Smooth muscle cell (in vitro differentiated cells): ENCODE data around the gene SLC34A1. TPM values are rescaled to one million over a fixed set of nuclear protein-coding genes. Genes with fewer than 3 reads are reported as not detected.

Experiments
- DNase-seq: peaks from one replicate; lab custom pipeline; 2025; ENCODE audit not compliant: unreplicated experiment; lab: John Stamatoyannopoulos, UW
- H2AFZ ChIP-seq: fragments of 200-600 bp; sonication (generic); 2 replicates; pipeline ENCODE4 v1.6.0; 2016; ENCODE audit warnings: antibody characterized with exemption, low read depth, mild to moderate bottlenecking
- H3F3A ChIP-seq: fragments of 200-600 bp; sonication (generic); 2 replicates; pipeline ENCODE4 v1.6.0; 2017; ENCODE audit warnings: antibody characterized with exemption, low read depth
- H3K27ac ChIP-seq: fragments of 200-600 bp; sonication (generic); 2 replicates; pipeline ENCODE4 v1.5.1; 2016; ENCODE audit warnings: low read depth, mild to moderate bottlenecking
- H3K27me3 ChIP-seq: fragments of 200-600 bp; sonication (generic); 2 replicates; pipeline ENCODE4 v1.6.1; 2016; ENCODE audit warnings: low read depth, mild to moderate bottlenecking
- H3K36me3 ChIP-seq: fragments of 200-600 bp; sonication (generic); 2 replicates; pipeline ENCODE4 v1.5.1; 2016; ENCODE audit warnings: low read depth
- H3K4me1 ChIP-seq: fragments of 200-600 bp; sonication (generic); 2 replicates; pipeline ENCODE4 v1.5.1; 2016; ENCODE audit warnings: low read depth
- H3K4me2 ChIP-seq: fragments of 200-600 bp; sonication (generic); 2 replicates; pipeline ENCODE4 v1.6.0; 2016; ENCODE audit warnings: mild to moderate bottlenecking
- H3K4me3 ChIP-seq: fragments of 200-600 bp; sonication (generic); 2 replicates; pipeline ENCODE4 v1.5.1; 2016; ENCODE audit warnings: mild to moderate bottlenecking
- H3K79me2 ChIP-seq: fragments of 200-600 bp; sonication (generic); 2 replicates; pipeline ENCODE4 v1.6.0; 2016; ENCODE audit warnings: low read depth, mild to moderate bottlenecking
- H3K9ac ChIP-seq: fragments of 200-600 bp; sonication (generic); 2 replicates; pipeline ENCODE4 v1.6.0; 2016; ENCODE audit warnings: low read depth
- H3K9me3 ChIP-seq: fragments of 200-600 bp; sonication (generic); replicated peaks from 2 replicates; pipeline ENCODE4 v1.5.1; 2016; ENCODE audit warnings: low read depth
- H4K20me1 ChIP-seq: fragments of 200-600 bp; sonication (generic); 2 replicates; pipeline ENCODE4 v1.6.0; 2016; ENCODE audit warnings: low read depth
- WGBS: methylation state at CpG from one replicate; pipeline ENCODE4 v1.1.7; 2016; ENCODE audit warnings: low lambda C conversion rate; 5-methylcytosine and 5-hydroxymethylcytosine counted together
- polyA plus RNA-seq: library from polyadenylated mRNA; unstranded; fragments of >200 nt; fragmentation: Nextera tagmentation; extraction: Ambion mirVana; gene quantifications from 2 replicates; pipeline ENCODE4 v1.2.1, GENCODE V29; 2016
- total RNA-seq: library from RNA; depleted of rRNA; stranded (reverse); fragments of >200 nt; gene quantifications from 2 replicates; pipeline ENCODE4 v1.2.3, GENCODE V29; 2014
- TF ChIP-seq, protein P1 (sequence below): fragments of 200-600 bp; sonication (generic); IDR thresholded peaks from 2 replicates; pipeline ENCODE4 v1.5.1; 2017; ENCODE audit warnings: borderline replicate concordance, mild to moderate bottlenecking, antibody characterized with exemption; ENCODE audit not compliant: insufficient read depth, poor library complexity, severe bottlenecking

The SLC34A1 gene
- total and polyA plus RNA-seq, 2 experiments from 2014 or later, result not detected

DNA sequence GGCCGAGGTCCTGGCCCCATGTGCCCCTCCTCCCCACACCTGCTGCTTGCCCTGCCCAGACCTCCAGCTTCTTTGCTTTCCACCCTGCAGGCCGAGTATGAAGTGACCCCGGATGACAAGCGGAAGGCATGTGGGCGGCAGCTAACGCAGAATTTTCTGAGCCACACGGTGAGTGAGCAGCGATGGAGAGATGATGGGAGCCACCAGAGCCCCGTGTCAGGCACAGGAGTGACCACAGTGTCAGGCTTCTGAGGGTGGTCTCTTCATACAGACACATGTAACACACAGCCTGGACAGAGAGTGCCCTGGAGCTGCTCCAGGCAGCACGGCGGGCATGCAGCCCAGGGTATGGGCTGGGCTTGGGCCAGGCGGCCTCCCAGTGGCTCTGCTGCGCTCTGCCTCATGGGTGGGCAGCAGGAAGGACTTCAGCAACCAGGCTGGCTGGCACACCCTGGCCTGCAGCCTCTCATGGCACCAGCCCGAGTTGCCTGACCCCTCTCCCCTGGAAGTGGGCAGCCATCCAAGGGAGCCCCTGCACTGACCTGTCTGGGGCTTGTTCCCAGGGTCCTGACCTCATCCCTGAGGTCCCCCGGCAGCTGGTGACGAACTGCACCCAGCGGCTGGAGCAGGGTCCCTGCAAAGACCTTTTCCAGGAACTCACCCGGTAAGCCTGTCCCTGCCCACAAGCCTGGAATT is 48.1 kb downstream of the SLC34A1 start:
- no peak overlapping the region for H3K4me2 ChIP-seq
- peaks cover 20% of the 10 kb centered on the region for H4K20me1 ChIP-seq
- H3K79me2 ChIP-seq, result peaks cover 9% of the 10 kb centered on the region
- H3K27me3 ChIP-seq, result no peaks in the 10 kb centered on the region
- DNase-seq, result no peak
- H2AFZ ChIP-seq, result no peak overlapping the region
- no peak overlapping the region for H3K27ac ChIP-seq
- no peak overlapping the region for H3K4me3 ChIP-seq
- H3K9me3 ChIP-seq, result no peaks in the 10 kb centered on the region
- TF ChIP-seq, protein P1, sequence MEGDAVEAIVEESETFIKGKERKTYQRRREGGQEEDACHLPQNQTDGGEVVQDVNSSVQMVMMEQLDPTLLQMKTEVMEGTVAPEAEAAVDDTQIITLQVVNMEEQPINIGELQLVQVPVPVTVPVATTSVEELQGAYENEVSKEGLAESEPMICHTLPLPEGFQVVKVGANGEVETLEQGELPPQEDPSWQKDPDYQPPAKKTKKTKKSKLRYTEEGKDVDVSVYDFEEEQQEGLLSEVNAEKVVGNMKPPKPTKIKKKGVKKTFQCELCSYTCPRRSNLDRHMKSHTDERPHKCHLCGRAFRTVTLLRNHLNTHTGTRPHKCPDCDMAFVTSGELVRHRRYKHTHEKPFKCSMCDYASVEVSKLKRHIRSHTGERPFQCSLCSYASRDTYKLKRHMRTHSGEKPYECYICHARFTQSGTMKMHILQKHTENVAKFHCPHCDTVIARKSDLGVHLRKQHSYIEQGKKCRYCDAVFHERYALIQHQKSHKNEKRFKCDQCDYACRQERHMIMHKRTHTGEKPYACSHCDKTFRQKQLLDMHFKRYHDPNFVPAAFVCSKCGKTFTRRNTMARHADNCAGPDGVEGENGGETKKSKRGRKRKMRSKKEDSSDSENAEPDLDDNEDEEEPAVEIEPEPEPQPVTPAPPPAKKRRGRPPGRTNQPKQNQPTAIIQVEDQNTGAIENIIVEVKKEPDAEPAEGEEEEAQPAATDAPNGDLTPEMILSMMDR, result no peak
- H3K4me1 ChIP-seq, result peaks cover 6% of the 10 kb centered on the region
- 93% methylated on average over 18 of the region's 18 CpGs for WGBS
- no peak overlapping the region for H3K9ac ChIP-seq
- H3F3A ChIP-seq, result no peaks in the 10 kb centered on the region
- no peaks in the 10 kb centered on the region for H3K36me3 ChIP-seq

DNA sequence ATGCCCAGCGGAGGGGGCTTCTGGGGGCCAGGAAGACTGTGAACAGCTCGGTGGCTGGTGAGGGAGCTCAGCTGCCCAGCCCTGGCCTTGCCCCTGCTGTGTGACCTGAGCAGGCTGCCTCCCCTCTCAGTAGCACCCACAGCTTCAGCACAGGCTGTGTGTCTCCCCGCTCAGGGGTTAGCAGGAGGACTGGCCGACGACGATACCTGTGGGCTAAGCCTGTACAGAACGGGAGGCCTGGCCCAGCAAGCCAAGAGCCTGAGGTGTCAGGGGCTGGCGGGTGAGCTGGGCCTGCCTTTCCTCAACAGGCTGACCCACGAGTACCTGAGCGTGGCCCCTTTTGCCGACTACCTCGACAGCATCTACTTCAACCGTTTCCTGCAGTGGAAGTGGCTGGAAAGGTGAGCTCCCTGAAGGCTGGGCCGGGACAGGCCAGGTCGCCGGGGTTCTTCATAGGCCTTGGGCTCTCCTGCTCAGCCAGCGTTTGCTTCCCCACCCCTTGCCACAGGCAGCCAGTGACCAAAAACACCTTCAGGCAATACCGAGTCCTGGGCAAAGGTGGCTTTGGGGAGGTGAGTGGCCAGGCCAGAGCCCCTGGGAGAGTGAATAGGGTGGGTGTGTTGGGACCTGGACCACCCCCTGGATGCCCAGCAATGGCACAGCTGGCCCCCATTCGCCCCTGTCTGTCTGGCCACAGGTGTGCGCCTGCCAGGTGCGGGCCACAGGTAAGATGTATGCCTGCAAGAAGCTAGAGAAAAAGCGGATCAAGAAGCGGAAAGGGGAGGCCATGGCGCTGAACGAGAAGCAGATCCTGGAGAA is 48.8 kb downstream of the SLC34A1 start:
- Histone ChIP-seq H3K27ac (no peak overlapping the region), H3K27me3 (no peaks in the 10 kb centered on the region), H3K4me3 (no peak overlapping the region), H3K9ac (no peak overlapping the region), H3K4me2 (no peak overlapping the region), H3K79me2 (peaks cover 3% of the 10 kb centered on the region), H3K36me3 (no peaks in the 10 kb centered on the region), H3K9me3 (no peaks in the 10 kb centered on the region), H3F3A (no peaks in the 10 kb centered on the region), H3K4me1 (no peaks in the 10 kb centered on the region), H2AFZ (no peak overlapping the region), H4K20me1 (peaks cover 13% of the 10 kb centered on the region)
- TF ChIP-seq, protein P1, result no peak
- WGBS, result 95% methylated on average over 23 of the region's 25 CpGs
- no peak for DNase-seq

DNA sequence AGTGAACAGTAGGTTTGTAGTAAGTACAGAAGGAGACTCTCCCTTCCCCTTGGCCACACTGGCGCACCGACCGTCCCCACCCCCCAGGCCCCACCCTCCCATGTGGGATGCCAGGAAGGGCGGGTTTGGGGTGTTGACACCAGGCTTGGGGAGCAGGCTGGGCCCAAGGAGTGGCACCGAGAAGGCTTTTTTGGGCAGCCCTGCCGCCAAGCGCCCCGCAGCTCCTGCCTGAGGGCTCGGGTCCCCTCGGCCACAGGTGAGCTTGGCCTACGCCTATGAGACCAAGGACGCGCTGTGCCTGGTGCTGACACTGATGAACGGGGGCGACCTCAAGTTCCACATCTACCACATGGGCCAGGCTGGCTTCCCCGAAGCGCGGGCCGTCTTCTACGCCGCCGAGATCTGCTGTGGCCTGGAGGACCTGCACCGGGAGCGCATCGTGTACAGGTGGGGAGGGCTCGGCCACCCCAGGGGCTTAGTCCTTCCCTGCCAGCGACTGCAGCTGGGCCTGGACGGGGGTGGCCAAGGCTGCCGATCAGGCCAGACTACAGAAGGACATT is 49.5 kb downstream of the SLC34A1 start:
- 98% methylated on average over 28 of the region's 29 CpGs for WGBS
- no peaks in the 10 kb centered on the region for H3K27me3 ChIP-seq
- no peaks in the 10 kb centered on the region for H3K4me1 ChIP-seq
- H3K9ac ChIP-seq, result no peak overlapping the region
- no peak for DNase-seq
- TF ChIP-seq, protein P1, result no peak
- H3K36me3 ChIP-seq, result no peaks in the 10 kb centered on the region
- H3K79me2 ChIP-seq, result peaks cover under 1% of the 10 kb centered on the region
- no peak overlapping the region for H3K27ac ChIP-seq
- no peak overlapping the region for H3K4me2 ChIP-seq
- no peaks in the 10 kb centered on the region for H3F3A ChIP-seq
- no peaks in the 10 kb centered on the region for H3K9me3 ChIP-seq
- H4K20me1 ChIP-seq, result peaks cover 11% of the 10 kb centered on the region
- no peak overlapping the region for H3K4me3 ChIP-seq
- no peak overlapping the region for H2AFZ ChIP-seq
